Fibroblast of lung (primary cell): Measurements from ENCODE around the gene DNAJC6.

Experiments used
- CTCF ChIP-seq, 2 donors: IDR thresholded peaks in 1 of 2; conservative IDR thresholded peaks in 1 of 2; 1 replicate in 1 of 2; 2 replicates in 1 of 2; pipeline ENCODE4 v1.5.1; 2011 to 2012; ENCODE audit warnings: low read length in 2 of 2, control low read depth in 1 of 2, inconsistent platforms in 1 of 2, low read depth in 1 of 2, mild to moderate bottlenecking in 1 of 2
- EZH2 ChIP-seq: IDR thresholded peaks from 2 replicates; pipeline ENCODE4 v1.5.1; 2012; ENCODE audit warnings: low read length, control low read depth, mild to moderate bottlenecking; ENCODE audit errors: missing control alignments

GRCh38 chr1:65279070-65279779 is 30.1 kb upstream of the DNAJC6 start:
- TF ChIP-seq CTCF (conservative IDR thresholded peaks at IDR 0.05 in 1 of 2, IDR thresholded peaks at IDR 0.05 in 1 of 2; ENCODE audit: low read depth in 1 of 2, low read length in 2 of 2): no peak
- TF ChIP-seq EZH2: no peak
